ENCODE results near the gene IZUMO3.
"Not testable (repeated sequence)": the region's sequence is repeated elsewhere in the genome, so short reads cannot be mapped to it uniquely, and the experiment has no call there.

The IZUMO3 gene

GRCh38 chr9:24545847-24546522 is at the start of gene IZUMO3:
Gene IZUMO3 (minus strand): TSS chr9:24545897. CDS start chr9:24545649, 248 bp downstream.
- DNase-seq (ENCODE audit: low spot score) = no peak
- TF ChIP-seq CTCF (IDR thresholded peaks at IDR 0.05) = no peak
- Histone ChIP-seq H3K27ac (no peak within 1 kb of the TSS), H3K4me3 (no peak within 1 kb of the TSS)

- no peak for TF ChIP-seq CTCF (IDR thresholded peaks at IDR 0.05)
- no peak overlapping the region for H3K4me3 ChIP-seq
- H3K27ac ChIP-seq = no peak overlapping the region
- no peak for DNase-seq (ENCODE audit: low spot score)
Measured at GRCh38 chr9:24594234-24594850, 48.6 kb upstream of the IZUMO3 start.

GRCh38 chr9:24590432-24590831 is 44.7 kb upstream of the IZUMO3 start:
- H3K27ac ChIP-seq = no peak overlapping the region
- no peak for DNase-seq (ENCODE audit: low spot score)
- TF ChIP-seq CTCF (IDR thresholded peaks at IDR 0.05) = no peak
- H3K4me3 ChIP-seq = no peak overlapping the region

GRCh38 chr9:24587883-24588282 is 42.2 kb upstream of the IZUMO3 start:
- no peak overlapping the region for H3K4me3 ChIP-seq
- DNase-seq (ENCODE audit: low spot score) = no peak
- H3K27ac ChIP-seq = no peak overlapping the region
- TF ChIP-seq CTCF (IDR thresholded peaks at IDR 0.05) = no peak

GRCh38 chr9:24582146-24583126 is 36.7 kb upstream of the IZUMO3 start:
- DNase-seq (ENCODE audit: low spot score) = no peak
- no peak overlapping the region for H3K27ac ChIP-seq
- no peak overlapping the region for H3K4me3 ChIP-seq
- TF ChIP-seq CTCF (IDR thresholded peaks at IDR 0.05) = no peak

- not testable (repeated sequence) for H3K27ac ChIP-seq; H3K4me3 ChIP-seq; DNase-seq (ENCODE audit: low spot score)
Measured at GRCh38 chr9:24580005-24580404, 34.3 kb upstream of the IZUMO3 start.

- no peak for TF ChIP-seq CTCF (IDR thresholded peaks at IDR 0.05)
- no peak overlapping the region for H3K4me3 ChIP-seq
- DNase-seq (ENCODE audit: low spot score) = no peak
Measured at GRCh38 chr9:24572406-24572805, 26.7 kb upstream of the IZUMO3 start.

More at GRCh38 chr9:24572406-24572805, 26.7 kb upstream of the IZUMO3 start:
- H3K27ac ChIP-seq = no peak overlapping the region
